Stomach smooth muscle (tissue), 2 donors: Measurements from ENCODE around the gene ELOVL7.
"Not testable (repeated sequence)": the region's sequence is repeated elsewhere in the genome, so short reads cannot be mapped to it uniquely, and the experiment has no call there.

ENCODE experiments used
- H3K27ac ChIP-seq: one replicate; pipeline ENCODE4 v1.7.0; 2013; ENCODE audit warnings: mild to moderate bottlenecking, low read length, inconsistent platforms
- H3K27me3 ChIP-seq, 2 donors: one replicate each; pipeline ENCODE4 v1.7.0; 2013; ENCODE audit warnings: low read length in 2 of 2; ENCODE audit not compliant: insufficient read depth in 2 of 2, control insufficient read depth in 1 of 2
- H3K36me3 ChIP-seq, 2 donors: one replicate each; pipeline ENCODE4 v1.7.0; 2013; ENCODE audit warnings: low read length in 2 of 2; ENCODE audit not compliant: control insufficient read depth in 2 of 2, insufficient read depth in 2 of 2
- H3K4me1 ChIP-seq: one replicate; pipeline ENCODE4 v1.7.0; 2013; ENCODE audit warnings: low read length; ENCODE audit not compliant: control insufficient read depth, insufficient read depth
- H3K4me3 ChIP-seq, 2 donors: one replicate each; pipeline ENCODE4 v1.7.0; 2013; ENCODE audit warnings: low read length in 2 of 2
- H3K9ac ChIP-seq, 2 donors: one replicate each; pipeline ENCODE4 v1.7.0; 2013; ENCODE audit warnings: low read length in 2 of 2, mild to moderate bottlenecking in 1 of 2
- H3K9me3 ChIP-seq, 2 donors: one replicate each; pipeline ENCODE4 v1.7.0; 2013; ENCODE audit warnings: low read length in 2 of 2; ENCODE audit not compliant: control insufficient read depth in 2 of 2
- donor health status: healthy.
- donor health status: Pancreatic carcinoma.

The ELOVL7 gene

DNA sequence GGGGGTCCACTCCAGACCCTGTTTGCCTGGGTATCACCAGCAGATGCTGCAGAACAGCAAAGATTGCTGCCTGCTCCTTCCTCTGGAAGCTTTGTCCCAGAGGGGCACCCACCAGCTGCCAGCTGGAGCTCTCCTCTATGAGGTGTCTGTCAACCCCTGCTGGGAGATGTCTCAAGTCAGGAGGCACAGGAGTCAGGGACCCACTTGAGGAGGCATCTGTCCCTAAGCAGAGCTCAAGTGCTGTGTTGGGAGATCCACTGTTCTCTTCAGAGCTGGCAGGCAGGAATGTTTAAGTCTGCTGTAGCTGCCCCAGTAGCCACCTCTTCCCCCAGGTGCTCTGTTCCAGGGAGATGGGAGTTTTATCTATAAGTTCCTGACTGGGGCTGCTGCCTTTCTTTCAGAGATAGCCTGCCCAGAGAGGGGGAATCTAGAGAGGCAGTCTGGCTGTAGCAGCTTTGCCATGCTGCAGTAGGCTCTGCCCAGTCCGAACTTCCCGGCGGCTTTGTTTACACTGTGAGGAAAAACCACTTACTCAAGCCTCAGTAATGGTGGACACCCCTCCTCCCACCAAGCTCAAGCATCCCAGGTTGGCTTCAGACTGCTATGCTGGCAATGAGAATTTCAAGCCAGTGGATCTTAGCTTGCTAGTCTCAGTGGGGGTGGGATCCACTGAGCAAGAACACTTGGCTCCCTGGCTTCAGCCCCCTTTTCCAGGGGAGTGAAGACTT is 128.7 kb downstream of the ELOVL7 start:
- not testable (repeated sequence) for H3K9me3 ChIP-seq, H3K4me3 ChIP-seq, H3K9ac ChIP-seq, H3K4me1 ChIP-seq, H3K27ac ChIP-seq, H3K27me3 ChIP-seq, H3K36me3 ChIP-seq

DNA sequence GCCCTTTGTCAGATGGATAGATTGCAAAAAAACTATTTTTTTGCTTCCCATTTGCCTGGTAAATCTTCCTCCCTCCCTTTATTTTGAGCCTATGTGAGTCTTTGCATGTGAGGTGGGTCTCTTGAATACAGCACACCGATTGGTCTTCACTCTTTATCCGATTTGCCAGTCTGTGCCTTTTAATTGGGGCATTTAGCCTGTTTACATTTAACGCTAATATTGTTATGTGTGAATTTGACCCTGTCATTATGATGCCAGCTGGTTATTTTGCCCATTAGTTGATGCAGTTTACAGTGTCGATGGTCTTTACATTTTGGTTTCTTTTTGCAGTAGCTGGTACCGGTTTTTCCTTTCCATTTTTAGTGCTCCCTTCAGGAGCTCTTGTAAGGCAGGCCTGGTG is 131.1 kb downstream of the ELOVL7 start:
- no peaks in the 10 kb centered on the region for H3K27me3 ChIP-seq
- H3K27ac ChIP-seq, result no peak overlapping the region
- peaks cover 0 to 3% of the 10 kb centered on the region in 2 donors for H3K9me3 ChIP-seq
- H3K36me3 ChIP-seq, result no peaks in the 10 kb centered on the region
- no peak overlapping the region for H3K4me3 ChIP-seq
- H3K4me1 ChIP-seq, result no peaks in the 10 kb centered on the region
- H3K9ac ChIP-seq, result no peak overlapping the region

- H3K9me3 ChIP-seq, H3K4me1 ChIP-seq, H3K36me3 ChIP-seq, H3K4me3 ChIP-seq, H3K27ac ChIP-seq, H3K27me3 ChIP-seq, H3K9ac ChIP-seq: not testable (repeated sequence)
Observed at GRCh38 chr5:60711892-60712291, 132.2 kb downstream of the ELOVL7 start.

DNA sequence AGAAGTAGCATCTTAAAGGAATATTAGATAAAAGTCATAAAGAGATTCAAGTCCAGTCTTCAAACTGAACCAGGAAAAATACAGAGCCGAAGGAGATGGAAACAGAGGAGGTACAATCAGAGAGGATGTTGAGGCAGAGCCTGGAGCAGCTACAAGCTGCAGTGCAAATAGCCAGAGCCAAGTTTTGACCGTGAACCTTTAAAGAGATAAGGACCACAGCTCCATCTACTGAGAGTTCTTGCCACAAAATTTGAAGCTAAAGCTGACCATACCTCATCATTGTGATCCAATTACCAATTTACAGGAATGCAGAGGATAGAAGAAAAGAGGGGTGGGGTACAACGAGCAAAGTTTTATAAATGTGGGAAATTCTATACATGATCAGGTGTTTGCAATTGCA is 133.7 kb downstream of the ELOVL7 start:
- no peaks in the 10 kb centered on the region for H3K36me3 ChIP-seq
- no peak overlapping the region for H3K27ac ChIP-seq
- H3K4me1 ChIP-seq, result no peaks in the 10 kb centered on the region
- H3K27me3 ChIP-seq, result no peaks in the 10 kb centered on the region
- H3K4me3 ChIP-seq, result no peak overlapping the region
- H3K9ac ChIP-seq, result no peak overlapping the region
- peaks cover 0 to 3% of the 10 kb centered on the region in 2 donors for H3K9me3 ChIP-seq

- H3K27me3 ChIP-seq, result no peaks in the 10 kb centered on the region
- no peak overlapping the region for H3K27ac ChIP-seq
- no peaks in the 10 kb centered on the region for H3K9me3 ChIP-seq
- no peaks in the 10 kb centered on the region for H3K36me3 ChIP-seq
- H3K9ac ChIP-seq, result no peak overlapping the region
- no peak overlapping the region for H3K4me3 ChIP-seq
- peaks cover 6% of the 10 kb centered on the region for H3K4me1 ChIP-seq
Observed at GRCh38 chr5:60705144-60705543, 138.9 kb downstream of the ELOVL7 start.

DNA sequence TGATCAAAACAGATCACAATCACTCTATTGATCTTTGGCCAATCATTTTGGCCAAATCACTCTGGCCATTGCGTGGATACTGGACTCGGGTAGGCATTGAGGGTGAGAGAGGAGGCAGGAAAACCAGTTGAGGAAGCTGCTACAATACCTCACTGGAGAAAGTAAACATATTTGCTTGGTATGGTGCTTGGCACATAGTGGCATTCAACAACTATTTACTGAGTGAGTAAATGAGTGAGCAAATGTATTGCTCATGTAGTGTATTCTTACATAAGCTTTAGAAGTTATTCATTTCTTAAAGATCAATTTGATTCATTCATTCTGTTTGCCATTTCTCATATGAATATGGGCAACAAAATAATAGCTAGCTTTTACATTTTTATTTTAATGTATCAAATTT is 140.1 kb downstream of the ELOVL7 start:
- H3K27ac ChIP-seq, result no peak overlapping the region

More for the DNA sequence above, 140.1 kb downstream of the ELOVL7 start:
- H3K9me3 ChIP-seq, result no peaks in the 10 kb centered on the region
- H3K9ac ChIP-seq, result no peak overlapping the region
- no peak overlapping the region for H3K4me3 ChIP-seq
- peaks cover 15% of the 10 kb centered on the region for H3K4me1 ChIP-seq
- no peaks in the 10 kb centered on the region for H3K36me3 ChIP-seq
- no peaks in the 10 kb centered on the region for H3K27me3 ChIP-seq
